Measurements from ENCODE around the gene CLMN. TPM values are rescaled to one million over a fixed set of nuclear protein-coding genes. Genes with fewer than 3 reads are reported as not detected.

Gene CLMN
- total RNA-seq, 1 experiment from 2014 or later: 4.5 TPM

GRCh38 chr14:95264271-95264973, 55.3 kb downstream of the CLMN start:
- Histone ChIP-seq H3K27me3 (ENCODE audit: control insufficient read depth, insufficient read depth, low read length) (no peaks in the 10 kb centered on the region), H3K4me3 (ENCODE audit: insufficient read depth, low read depth, low read length) (no peak overlapping the region), H3K36me3 (replicated peaks; ENCODE audit: control insufficient read depth, insufficient read depth, low read length) (no peaks in the 10 kb centered on the region)
- no peak for DNase-seq

- no peak for DNase-seq
- no peaks in the 10 kb centered on the region for H3K27me3 ChIP-seq (ENCODE audit: control insufficient read depth, insufficient read depth, low read length)
- no peaks in the 10 kb centered on the region for H3K36me3 ChIP-seq (replicated peaks; ENCODE audit: control insufficient read depth, insufficient read depth, low read length)
- no peak overlapping the region for H3K4me3 ChIP-seq (ENCODE audit: insufficient read depth, low read depth, low read length)
Measured at GRCh38 chr14:95263527-95264231, 56.0 kb downstream of the CLMN start.

- Histone ChIP-seq H3K27me3 (ENCODE audit: control insufficient read depth, insufficient read depth, low read length) (no peaks in the 10 kb centered on the region), H3K4me3 (ENCODE audit: insufficient read depth, low read depth, low read length) (no peak overlapping the region), H3K36me3 (replicated peaks; ENCODE audit: control insufficient read depth, insufficient read depth, low read length) (no peaks in the 10 kb centered on the region)
- no peak for DNase-seq
Measured at GRCh38 chr14:95262511-95262891, 57.2 kb downstream of the CLMN start.

GRCh38 chr14:95261616-95262510, 57.8 kb downstream of the CLMN start:
- Histone ChIP-seq H3K36me3 (replicated peaks; ENCODE audit: control insufficient read depth, insufficient read depth, low read length) (no peaks in the 10 kb centered on the region), H3K27me3 (ENCODE audit: control insufficient read depth, insufficient read depth, low read length) (no peaks in the 10 kb centered on the region), H3K4me3 (ENCODE audit: insufficient read depth, low read depth, low read length) (no peak overlapping the region)
- DNase-seq: no peak

- DNase-seq: no peak
- Histone ChIP-seq H3K36me3 (replicated peaks; ENCODE audit: control insufficient read depth, insufficient read depth, low read length) (no peaks in the 10 kb centered on the region), H3K27me3 (ENCODE audit: control insufficient read depth, insufficient read depth, low read length) (no peaks in the 10 kb centered on the region), H3K4me3 (ENCODE audit: insufficient read depth, low read depth, low read length) (no peak overlapping the region)
Measured at GRCh38 chr14:95260537-95261361, 59.0 kb downstream of the CLMN start.

- Histone ChIP-seq H3K36me3 (replicated peaks; ENCODE audit: control insufficient read depth, insufficient read depth, low read length) (no peaks in the 10 kb centered on the region), H3K27me3 (ENCODE audit: control insufficient read depth, insufficient read depth, low read length) (no peaks in the 10 kb centered on the region), H3K4me3 (ENCODE audit: insufficient read depth, low read depth, low read length) (no peak overlapping the region)
- peak; percentile 43 for DNase-seq
Measured at GRCh38 chr14:95258754-95259593, 60.7 kb downstream of the CLMN start.

- Histone ChIP-seq H3K36me3 (replicated peaks; ENCODE audit: control insufficient read depth, insufficient read depth, low read length) (no peaks in the 10 kb centered on the region), H3K27me3 (ENCODE audit: control insufficient read depth, insufficient read depth, low read length) (no peaks in the 10 kb centered on the region), H3K4me3 (ENCODE audit: insufficient read depth, low read depth, low read length) (no peak overlapping the region)
- DNase-seq: no peak
Measured at GRCh38 chr14:95258156-95258555, 61.6 kb downstream of the CLMN start.

GRCh38 chr14:95257521-95257920, 62.2 kb downstream of the CLMN start:
- H3K27me3 ChIP-seq (ENCODE audit: control insufficient read depth, insufficient read depth, low read length): no peaks in the 10 kb centered on the region
- H3K4me3 ChIP-seq (ENCODE audit: insufficient read depth, low read depth, low read length): no peak overlapping the region
- H3K36me3 ChIP-seq (replicated peaks; ENCODE audit: control insufficient read depth, insufficient read depth, low read length): no peaks in the 10 kb centered on the region
- DNase-seq: no peak

- H3K4me3 ChIP-seq (ENCODE audit: insufficient read depth, low read depth, low read length): no peak overlapping the region
- DNase-seq: no peak
- H3K27me3 ChIP-seq (ENCODE audit: control insufficient read depth, insufficient read depth, low read length): no peaks in the 10 kb centered on the region
- no peaks in the 10 kb centered on the region for H3K36me3 ChIP-seq (replicated peaks; ENCODE audit: control insufficient read depth, insufficient read depth, low read length)
Measured at GRCh38 chr14:95256776-95257060, 63.0 kb downstream of the CLMN start.

GRCh38 chr14:95256002-95256775, 63.5 kb downstream of the CLMN start:
- Histone ChIP-seq H3K36me3 (replicated peaks; ENCODE audit: control insufficient read depth, insufficient read depth, low read length) (no peaks in the 10 kb centered on the region), H3K27me3 (ENCODE audit: control insufficient read depth, insufficient read depth, low read length) (no peaks in the 10 kb centered on the region), H3K4me3 (ENCODE audit: insufficient read depth, low read depth, low read length) (no peak overlapping the region)
- DNase-seq: no peak

- peak; percentile 88 for DNase-seq
- Histone ChIP-seq H3K27me3 (ENCODE audit: control insufficient read depth, insufficient read depth, low read length) (no peaks in the 10 kb centered on the region), H3K36me3 (replicated peaks; ENCODE audit: control insufficient read depth, insufficient read depth, low read length) (no peaks in the 10 kb centered on the region), H3K4me3 (ENCODE audit: insufficient read depth, low read depth, low read length) (no peak overlapping the region)
Measured at GRCh38 chr14:95255487-95255886, 64.2 kb downstream of the CLMN start.

- H3K4me3 ChIP-seq (ENCODE audit: insufficient read depth, low read depth, low read length): no peak overlapping the region
- no peak for DNase-seq
- H3K27me3 ChIP-seq (ENCODE audit: control insufficient read depth, insufficient read depth, low read length): no peaks in the 10 kb centered on the region
- no peaks in the 10 kb centered on the region for H3K36me3 ChIP-seq (replicated peaks; ENCODE audit: control insufficient read depth, insufficient read depth, low read length)
Measured at GRCh38 chr14:95255013-95255412, 64.7 kb downstream of the CLMN start.

- DNase-seq: no peak
- Histone ChIP-seq H3K36me3 (replicated peaks; ENCODE audit: control insufficient read depth, insufficient read depth, low read length) (no peaks in the 10 kb centered on the region), H3K4me3 (ENCODE audit: insufficient read depth, low read depth, low read length) (no peak overlapping the region), H3K27me3 (ENCODE audit: control insufficient read depth, insufficient read depth, low read length) (no peaks in the 10 kb centered on the region)
Measured at GRCh38 chr14:95254288-95254687, 65.4 kb downstream of the CLMN start.
